GM18508 (cell line): ENCODE results near the gene DMD.

Source experiments
- ATAC-seq: cut with Tn5 transposase; IDR thresholded peaks from one replicate; pipeline ENCODE4 v1.9.1; 2021; ENCODE audit warnings: moderate number of reproducible peaks; ENCODE audit not compliant: insufficient read depth, unreplicated experiment

DMD gene

GRCh38 chrX:31233941-31234496 is 1977.3 kb downstream of the DMD start:
- ATAC-seq: no peak

GRCh38 chrX:31232506-31232905 is 1978.8 kb downstream of the DMD start:
- ATAC-seq: no peak

GRCh38 chrX:31228909-31229308 is 1982.4 kb downstream of the DMD start:
- peak; percentile 90 for ATAC-seq

GRCh38 chrX:31228415-31228832 is 1982.9 kb downstream of the DMD start:
- no peak for ATAC-seq

- no peak for ATAC-seq
Measured at GRCh38 chrX:31227250-31227649, 1984.1 kb downstream of the DMD start.

GRCh38 chrX:31225819-31226218 is 1985.5 kb downstream of the DMD start:
- no peak for ATAC-seq

GRCh38 chrX:31224381-31225012 is 1986.9 kb downstream of the DMD start:
- ATAC-seq: no peak

- peak; percentile 59 for ATAC-seq
Measured at GRCh38 chrX:31223817-31224216, 1987.5 kb downstream of the DMD start.

GRCh38 chrX:31222946-31223345 is 1988.4 kb downstream of the DMD start:
- ATAC-seq: no peak

GRCh38 chrX:31219174-31219573 is 1992.2 kb downstream of the DMD start:
- ATAC-seq: no peak

- ATAC-seq: no peak
Measured at GRCh38 chrX:31217084-31217483, 1994.3 kb downstream of the DMD start.

- ATAC-seq: no peak
Measured at GRCh38 chrX:31215277-31215815, 1996.0 kb downstream of the DMD start.

- no peak for ATAC-seq
Measured at GRCh38 chrX:31213941-31214340, 1997.4 kb downstream of the DMD start.

- ATAC-seq: no peak
Measured at GRCh38 chrX:31212856-31213748, 1998.2 kb downstream of the DMD start.

- ATAC-seq: no peak
Measured at GRCh38 chrX:31209005-31209628, 2002.2 kb downstream of the DMD start.

GRCh38 chrX:31201503-31201902 is 2009.8 kb downstream of the DMD start:
- no peak for ATAC-seq

GRCh38 chrX:31200430-31200829 is 2010.9 kb downstream of the DMD start:
- no peak for ATAC-seq

- no peak for ATAC-seq
Measured at GRCh38 chrX:31199840-31200114, 2011.6 kb downstream of the DMD start.

GRCh38 chrX:31199056-31199839 is 2012.1 kb downstream of the DMD start:
- no peak for ATAC-seq
